Fibroblast of pulmonary artery (primary cell): Measurements from ENCODE around the gene KLHL40.

ENCODE experiments used
- DNase-seq: peaks from one replicate; pipeline ENCODE4 v3.0.0-alpha.2; 2010; ENCODE audit warnings: low read depth
- H3K4me3 ChIP-seq: replicated peaks from 2 replicates; pipeline ENCODE4 v1.5.1; 2011; ENCODE audit warnings: low read depth, mild to moderate bottlenecking, control low read depth, low read length, moderate library complexity
- CTCF ChIP-seq: IDR thresholded peaks from 2 replicates; pipeline ENCODE4 v1.5.1; 2011; ENCODE audit warnings: mild to moderate bottlenecking, control low read depth, low read length, inconsistent platforms; ENCODE audit errors: missing control alignments

The KLHL40 gene

GRCh38 chr3:42705058-42705767 lies 19.9 kb downstream of the KLHL40 start:
- no peak overlapping the region for H3K4me3 ChIP-seq
- no peak for DNase-seq
- no peak for TF ChIP-seq CTCF

- H3K4me3 ChIP-seq: no peak overlapping the region
- no peak for TF ChIP-seq CTCF
- DNase-seq: no peak
These were observed 20.7 kb downstream of the KLHL40 start for GRCh38 chr3:42705962-42706585.

- H3K4me3 ChIP-seq: no peak overlapping the region
- no peak for DNase-seq
- TF ChIP-seq CTCF: no peak
These were observed 21.6 kb downstream of the KLHL40 start for GRCh38 chr3:42706721-42707619.

GRCh38 chr3:42707620-42708355 lies 22.5 kb downstream of the KLHL40 start:
- H3K4me3 ChIP-seq: no peak overlapping the region
- no peak for DNase-seq
- TF ChIP-seq CTCF: no peak

- TF ChIP-seq CTCF: no peak
- no peak for DNase-seq
- no peak overlapping the region for H3K4me3 ChIP-seq
These were observed 23.3 kb downstream of the KLHL40 start for GRCh38 chr3:42708611-42709151.

GRCh38 chr3:42709621-42710020 lies 24.3 kb downstream of the KLHL40 start:
- no peak for TF ChIP-seq CTCF
- no peak for DNase-seq
- no peak overlapping the region for H3K4me3 ChIP-seq
